Fibroblast of skin of right quadriceps (primary cell): Measurements from ENCODE around the gene IDH2.
"Not testable (repeated sequence)": the region's sequence is repeated elsewhere in the genome, so short reads cannot be mapped to it uniquely, and the experiment has no call there.

Experiments used
- DNase-seq: peaks from one replicate; pipeline ENCODE4 v3.0.0-alpha.2; 2013

The IDH2 gene

GRCh38 chr15:90101969-90102890 lies at the start of gene IDH2:
IDH2 (minus strand) TSS chr15:90102468; CDS start chr15:90102390, 78 bp downstream.
- peak; percentile 80 for DNase-seq

- not testable (repeated sequence) for DNase-seq
These were observed 48.3 kb upstream of the IDH2 start for GRCh38 chr15:90150551-90150950.

GRCh38 chr15:90149609-90150340 lies 47.5 kb upstream of the IDH2 start:
- DNase-seq: no peak

DNA sequence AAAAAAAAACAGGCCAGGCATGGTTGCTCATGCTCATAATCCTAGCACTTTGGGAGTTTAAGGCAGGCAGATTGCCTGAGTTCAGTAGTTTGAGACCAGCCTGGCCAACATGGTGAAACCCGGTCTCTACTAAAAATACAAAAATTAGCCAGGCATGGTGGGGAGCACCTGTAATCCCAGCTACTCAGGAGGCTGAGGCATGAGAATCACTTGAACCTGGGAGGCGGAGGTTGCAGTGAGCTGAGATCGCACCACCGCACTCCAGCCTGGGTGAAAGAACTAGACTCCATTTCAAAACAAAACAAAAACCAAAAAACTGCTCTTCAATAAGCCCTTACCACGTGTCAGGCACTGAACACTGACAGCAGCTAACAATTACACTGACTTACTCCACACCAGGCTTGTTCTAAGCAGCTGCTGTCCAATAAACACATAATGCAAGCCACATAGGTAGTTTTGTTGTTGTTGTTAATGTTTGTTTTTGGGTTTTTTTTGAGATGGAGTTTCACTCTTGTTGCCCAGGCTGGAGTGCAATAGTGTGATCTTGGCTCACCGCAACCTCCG lies 44.0 kb upstream of the IDH2 start:
- DNase-seq: not testable (repeated sequence)

DNA sequence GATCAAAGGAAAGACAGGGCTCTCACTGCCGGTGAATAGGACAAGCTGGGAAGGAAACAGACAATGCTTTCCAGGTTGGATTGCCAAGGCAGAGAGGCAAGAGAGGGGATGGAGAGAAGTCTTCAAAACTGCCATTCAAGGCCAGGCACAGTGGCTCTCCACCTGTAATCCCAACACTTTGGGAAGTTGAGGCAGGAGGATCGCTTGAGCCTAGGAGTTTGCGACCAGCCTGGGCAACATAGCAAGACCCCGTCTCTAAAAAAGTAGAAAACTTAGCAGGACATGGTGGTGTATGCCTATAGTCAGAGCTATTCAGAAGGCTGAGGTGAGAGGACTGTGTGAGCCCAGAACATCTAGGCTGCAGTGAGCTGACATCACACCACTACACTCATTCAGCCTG lies 43.5 kb upstream of the IDH2 start:
- no peak for DNase-seq

GRCh38 chr15:90145259-90145658 lies 43.0 kb upstream of the IDH2 start:
- no peak for DNase-seq

DNA sequence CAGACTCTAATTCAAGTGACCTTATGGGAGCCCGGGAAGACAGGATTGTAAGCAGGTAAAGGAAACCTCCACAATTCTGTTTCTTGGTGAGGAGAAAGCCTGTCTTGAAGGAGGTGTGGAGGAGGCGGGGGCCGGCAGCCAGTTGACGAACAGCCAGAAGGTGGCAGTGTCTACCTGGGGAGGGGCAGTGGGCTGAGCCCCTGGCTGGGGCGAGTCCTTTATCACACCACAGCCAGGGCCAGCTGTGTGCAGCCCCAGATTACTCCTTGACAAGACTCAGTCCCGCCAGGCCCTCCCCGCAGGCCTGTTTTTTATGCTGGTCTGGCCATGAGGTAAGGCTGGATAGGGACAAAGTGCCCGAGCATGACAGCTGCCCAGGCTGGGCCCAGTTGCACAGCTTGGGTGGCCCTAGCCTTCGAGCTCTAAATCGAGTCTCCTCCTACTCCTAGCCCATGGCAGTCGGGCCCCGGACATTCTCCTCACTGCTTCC lies 40.9 kb upstream of the IDH2 start:
- DNase-seq: peak; percentile 35

- DNase-seq: no peak
These were observed 40.2 kb upstream of the IDH2 start for GRCh38 chr15:90142216-90143165.

- peak; percentile 19 for DNase-seq
These were observed 39.4 kb upstream of the IDH2 start for GRCh38 chr15:90141646-90142045.

- not testable (repeated sequence) for DNase-seq
These were observed 37.3 kb upstream of the IDH2 start for GRCh38 chr15:90139549-90139948.

- no peak for DNase-seq
These were observed 36.0 kb upstream of the IDH2 start for GRCh38 chr15:90138071-90138833.

GRCh38 chr15:90132437-90132836 lies 30.2 kb upstream of the IDH2 start:
- no peak for DNase-seq

- DNase-seq: no peak
These were observed 29.6 kb upstream of the IDH2 start for GRCh38 chr15:90131848-90132247.

DNA sequence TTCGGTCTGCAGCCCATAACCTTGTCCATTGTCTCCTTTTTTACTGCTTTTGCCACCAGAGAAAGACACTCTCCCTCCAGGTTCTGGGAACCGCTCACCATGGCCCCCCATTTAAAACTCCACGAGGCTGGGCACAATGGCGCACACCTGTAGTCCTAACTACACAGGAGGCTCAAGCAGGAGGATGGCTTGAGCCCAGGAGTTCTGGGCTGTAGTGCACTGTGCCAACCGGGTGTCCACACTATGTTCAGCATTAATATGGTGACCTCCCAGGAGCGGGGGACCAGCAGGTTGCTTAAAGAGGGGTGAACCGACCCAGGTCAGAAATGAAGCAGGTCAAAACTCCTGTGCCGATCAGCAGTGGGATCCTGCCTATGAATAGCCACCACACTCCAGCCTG lies 28.0 kb upstream of the IDH2 start:
- no peak for DNase-seq

DNA sequence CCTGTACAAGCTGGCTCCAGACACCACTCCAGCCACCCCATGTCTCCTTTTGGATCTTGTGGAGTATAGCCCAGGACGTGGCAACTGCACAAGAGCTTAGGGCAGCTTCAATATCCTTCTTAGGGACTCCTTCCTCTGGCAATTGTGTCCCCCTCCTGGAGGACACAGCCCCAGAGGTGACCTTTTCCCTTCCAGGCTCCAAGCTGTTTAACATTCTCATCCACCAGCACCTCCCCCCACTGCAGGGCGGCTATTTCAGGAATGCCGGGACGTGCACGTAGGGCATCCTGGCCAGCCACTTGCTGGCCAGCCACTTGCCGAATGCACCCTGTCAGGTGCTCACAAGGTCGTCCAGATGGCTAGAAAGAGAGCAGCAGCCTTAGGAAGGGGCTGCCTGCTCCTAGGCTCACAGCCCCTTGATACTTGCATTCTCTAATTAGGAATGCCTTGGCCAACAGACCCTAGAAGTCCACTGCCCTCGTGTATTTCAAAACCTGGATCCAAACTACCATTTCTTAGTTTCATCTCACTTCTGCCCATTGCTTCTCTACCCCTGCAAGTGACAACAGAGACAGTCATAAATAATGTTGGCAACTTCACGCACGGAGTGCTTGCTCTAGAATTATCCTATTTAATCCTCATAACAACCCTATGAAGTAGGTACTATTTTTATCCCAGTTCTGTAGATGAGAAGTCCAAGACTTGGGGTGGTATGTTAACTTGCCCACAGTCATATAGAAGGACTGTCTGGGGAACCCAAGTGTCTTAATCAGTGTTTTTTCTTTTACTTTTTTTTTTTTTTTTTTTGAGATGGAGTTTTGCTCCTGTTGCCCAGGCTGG lies 24.5 kb upstream of the IDH2 start:
- DNase-seq: no peak

- no peak for DNase-seq
These were observed 23.8 kb upstream of the IDH2 start for GRCh38 chr15:90126022-90126421.

- no peak for DNase-seq
These were observed 22.2 kb upstream of the IDH2 start for GRCh38 chr15:90124507-90124906.

DNA sequence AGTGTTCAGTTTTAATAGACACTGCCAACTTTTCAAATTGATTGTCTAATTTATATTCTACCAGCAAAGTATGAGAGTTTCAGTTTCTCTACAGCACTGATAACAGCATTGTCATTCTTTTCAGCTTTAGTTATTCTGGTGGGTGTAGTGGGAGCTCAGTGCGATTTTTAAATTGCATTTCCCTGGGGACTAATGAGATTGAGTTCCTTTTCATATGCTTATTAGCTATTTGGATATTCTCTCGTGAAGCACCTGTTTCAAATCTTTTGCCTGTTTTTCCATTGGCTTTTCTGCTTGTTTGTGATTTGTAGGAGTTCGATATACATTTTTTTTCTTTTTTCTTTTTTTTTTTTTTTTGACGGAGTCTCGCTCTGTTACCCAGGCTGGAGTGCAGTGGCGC lies 18.8 kb upstream of the IDH2 start:
- no peak for DNase-seq

DNA sequence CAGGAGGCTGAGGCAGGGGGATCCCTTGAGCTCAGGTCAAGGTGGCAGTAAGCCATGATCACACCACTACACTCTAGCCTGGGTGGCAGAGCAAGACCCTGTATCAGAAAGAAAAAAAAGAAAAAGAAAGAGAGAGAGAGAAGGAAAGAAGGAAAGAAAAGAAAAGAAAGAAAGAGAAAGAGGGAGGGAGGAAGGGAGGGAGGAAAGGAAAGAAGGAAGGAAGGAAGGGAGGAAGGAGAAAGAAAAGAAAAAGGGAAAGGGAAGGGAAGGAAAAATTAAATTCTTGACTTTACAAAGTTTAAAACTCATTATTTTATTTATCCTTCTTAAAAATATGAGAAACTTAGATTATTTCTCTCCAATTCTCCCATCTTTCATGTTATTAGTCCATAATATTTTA lies 17.1 kb upstream of the IDH2 start:
- DNase-seq: no peak

- no peak for DNase-seq
These were observed 13.5 kb upstream of the IDH2 start for GRCh38 chr15:90115783-90116182.
